Measurements from ENCODE around the gene TPD52L1.
"Not testable (repeated sequence)": the region's sequence is repeated elsewhere in the genome, so short reads cannot be mapped to it uniquely, and the experiment has no call there.

Gene TPD52L1

GRCh38 chr6:125273965-125274364 is 120.4 kb downstream of the TPD52L1 start:
- DNase-seq (ENCODE audit: low read depth) = no peak

DNA sequence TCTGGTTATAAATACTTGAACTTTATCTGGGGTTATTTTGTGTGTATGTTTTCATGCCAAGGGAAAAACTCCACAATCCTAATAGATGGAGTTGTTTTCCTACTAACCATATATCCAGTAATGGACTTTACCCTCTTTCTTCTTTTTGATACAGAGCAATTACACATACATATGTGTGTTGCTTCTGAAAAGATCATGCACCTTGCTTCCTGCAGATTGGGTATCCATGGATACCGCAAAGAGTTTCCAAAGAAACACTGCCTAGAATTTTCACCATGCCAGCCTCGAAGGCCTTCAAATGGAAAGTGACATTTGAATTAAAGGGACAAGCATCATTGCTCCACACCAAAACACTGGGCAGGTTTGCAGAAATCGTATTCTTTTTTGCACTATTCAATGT is 121.4 kb downstream of the TPD52L1 start:
- DNase-seq (ENCODE audit: low read depth) = no peak

DNA sequence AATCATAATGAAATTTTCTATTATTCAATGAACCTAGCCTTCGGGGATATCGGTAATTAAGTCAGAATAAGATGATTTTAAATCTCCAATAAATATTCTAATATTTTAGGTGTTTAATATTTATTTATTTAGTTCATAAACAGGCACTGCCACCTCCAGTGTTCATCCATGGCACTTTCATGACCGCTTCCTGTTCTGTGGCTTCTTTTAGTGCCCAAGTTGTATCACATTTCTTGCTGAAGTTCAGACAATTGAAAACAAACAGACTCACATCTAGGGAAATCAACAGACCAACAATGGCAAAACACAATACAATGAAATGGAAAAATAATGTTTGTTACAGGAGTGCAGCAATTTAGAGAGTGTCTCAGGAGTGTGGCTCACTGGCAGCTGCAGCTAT is 122.2 kb downstream of the TPD52L1 start:
- no peak for DNase-seq (ENCODE audit: low read depth)

DNA sequence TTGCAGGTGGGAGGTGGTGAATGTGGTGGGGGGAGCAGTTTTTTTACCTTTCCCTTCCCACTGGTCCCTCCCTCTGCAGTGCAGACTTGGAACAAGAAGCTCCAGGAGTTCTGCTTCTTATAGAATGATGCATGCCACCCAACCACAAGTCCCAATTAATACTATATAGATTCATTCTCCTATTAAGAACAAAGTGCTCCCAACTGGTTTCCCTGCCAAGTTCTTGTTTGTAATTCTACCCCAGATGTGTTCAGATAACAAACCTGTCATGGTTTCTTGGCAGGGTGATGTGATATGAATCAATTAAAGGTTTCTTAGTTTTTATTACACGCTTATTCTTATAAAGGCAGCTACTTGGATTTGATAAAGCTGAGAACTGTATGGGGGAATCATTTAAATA is 124.3 kb downstream of the TPD52L1 start:
- no peak for DNase-seq (ENCODE audit: low read depth)

DNA sequence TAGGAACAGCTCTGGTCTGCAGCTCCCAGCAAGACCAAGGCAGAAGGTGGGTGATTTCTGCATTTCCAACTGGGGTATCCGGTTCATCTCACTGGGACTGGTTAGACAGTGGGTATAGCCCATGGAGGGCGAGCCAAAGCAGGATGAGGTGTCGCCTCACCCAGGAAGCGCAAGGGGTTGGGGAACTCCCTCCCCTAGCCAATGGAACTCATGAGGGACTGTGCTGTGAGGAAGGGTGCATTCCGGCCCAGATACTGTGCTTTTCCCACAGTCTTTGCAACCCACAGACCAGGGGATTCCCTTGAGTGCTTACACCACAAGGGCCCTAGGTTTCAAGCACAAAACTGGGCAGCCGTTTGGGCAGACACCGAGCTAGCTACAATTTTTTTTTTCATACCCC is 126.4 kb downstream of the TPD52L1 start:
- DNase-seq (ENCODE audit: low read depth) = no peak

- not testable (repeated sequence) for DNase-seq (ENCODE audit: low read depth)
Measured at GRCh38 chr6:125280370-125281035, 126.9 kb downstream of the TPD52L1 start.

GRCh38 chr6:125282470-125282869 is 128.9 kb downstream of the TPD52L1 start:
- not testable (repeated sequence) for DNase-seq (ENCODE audit: low read depth)

GRCh38 chr6:125285353-125285752 is 131.8 kb downstream of the TPD52L1 start:
- no peak for DNase-seq (ENCODE audit: low read depth)

DNA sequence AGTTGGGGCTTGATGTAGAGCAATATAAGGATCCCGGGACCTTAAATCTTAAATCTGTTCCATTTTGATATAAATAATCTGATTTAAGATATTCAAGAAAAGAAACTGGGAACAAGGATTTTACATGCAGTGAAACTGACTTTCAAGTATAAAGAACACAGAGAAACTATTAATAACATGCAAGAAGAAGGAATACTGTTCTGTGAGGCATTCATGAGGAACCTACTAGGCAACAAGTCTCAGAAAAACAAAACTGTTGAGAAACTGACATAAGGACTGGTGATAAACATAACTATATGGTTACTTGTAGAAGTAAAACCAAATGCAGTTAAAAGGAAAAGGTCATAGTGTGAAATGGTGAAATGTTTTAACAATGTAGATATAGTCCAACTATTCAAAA is 132.4 kb downstream of the TPD52L1 start:
- no peak for DNase-seq (ENCODE audit: low read depth)

DNA sequence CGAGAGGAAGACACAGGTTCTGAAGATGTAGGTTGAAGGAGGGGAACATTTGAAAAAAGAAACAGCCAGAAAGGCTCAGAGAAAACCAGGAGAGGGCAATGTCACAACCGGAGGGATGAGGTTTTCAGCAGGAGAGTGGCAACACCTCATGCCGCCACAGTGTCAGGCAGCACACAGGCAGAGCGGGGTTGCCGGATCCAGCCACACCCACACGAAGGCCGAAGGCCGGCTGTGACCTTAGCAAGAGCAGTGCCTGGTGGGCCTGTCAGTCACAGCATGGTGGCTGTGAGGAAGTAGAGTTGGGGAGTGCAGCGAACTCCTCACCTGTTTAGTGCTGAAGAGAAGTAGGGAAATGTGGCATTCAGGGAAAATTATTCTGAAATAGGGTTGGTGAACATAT is 134.1 kb downstream of the TPD52L1 start:
- no peak for DNase-seq (ENCODE audit: low read depth)

DNA sequence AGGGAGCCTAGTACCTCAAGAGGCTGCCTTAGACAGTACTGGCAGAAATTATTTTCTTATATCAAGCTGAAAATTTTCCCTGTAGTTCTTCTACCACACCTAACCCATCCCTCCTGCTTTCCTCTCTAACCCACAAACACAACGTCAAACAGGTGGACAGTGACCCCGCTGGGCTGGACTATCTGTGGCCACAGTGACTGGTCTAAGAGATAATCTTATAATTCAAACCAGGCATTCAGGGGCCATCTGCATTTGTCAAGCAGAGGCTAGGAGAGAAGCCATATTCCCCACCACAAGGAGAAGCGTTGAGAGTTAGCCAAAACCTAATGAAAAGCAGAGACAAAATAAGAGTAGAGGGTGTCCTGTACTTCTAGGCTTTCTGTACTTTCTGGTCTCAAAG is 140.0 kb downstream of the TPD52L1 start:
- no peak for DNase-seq (ENCODE audit: low read depth)

DNA sequence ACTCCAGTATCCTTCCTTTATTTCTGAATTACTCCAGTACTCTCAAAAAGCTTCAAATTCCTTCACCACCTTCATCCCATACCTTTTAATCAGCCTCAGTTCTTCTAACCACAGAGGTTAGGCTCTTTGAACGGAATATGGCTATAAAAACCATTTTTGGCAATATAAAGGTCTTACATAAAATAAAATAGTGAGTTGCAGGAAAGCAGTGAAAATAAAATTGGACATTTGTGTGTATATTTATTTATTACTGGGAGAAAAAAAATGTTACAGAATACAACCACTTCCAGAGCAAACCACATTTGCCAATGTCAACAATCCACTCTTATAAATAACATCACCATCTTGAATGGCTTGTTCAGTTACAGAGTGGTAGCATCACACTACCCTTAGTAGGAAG is 140.5 kb downstream of the TPD52L1 start:
- no peak for DNase-seq (ENCODE audit: low read depth)

DNA sequence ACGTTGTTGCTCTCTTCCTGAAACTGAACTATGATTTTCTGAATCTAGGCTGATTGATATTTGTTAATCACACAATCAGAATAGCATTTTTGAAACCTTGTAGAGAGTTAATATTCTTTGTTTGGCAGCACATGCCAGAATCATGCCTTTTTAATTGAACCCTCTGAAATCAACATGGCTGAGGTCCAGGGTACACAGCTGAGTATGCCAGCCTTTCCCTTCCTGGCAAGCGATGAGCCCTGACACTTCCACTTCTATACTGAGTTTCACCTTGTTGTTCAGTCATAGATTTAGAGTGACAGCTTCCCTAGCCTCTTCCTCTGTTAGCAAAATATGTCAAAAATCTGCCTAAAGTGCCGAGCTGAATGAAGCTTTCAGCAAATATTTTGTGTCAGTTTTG is 141.4 kb downstream of the TPD52L1 start:
- DNase-seq (ENCODE audit: low read depth) = no peak

DNA sequence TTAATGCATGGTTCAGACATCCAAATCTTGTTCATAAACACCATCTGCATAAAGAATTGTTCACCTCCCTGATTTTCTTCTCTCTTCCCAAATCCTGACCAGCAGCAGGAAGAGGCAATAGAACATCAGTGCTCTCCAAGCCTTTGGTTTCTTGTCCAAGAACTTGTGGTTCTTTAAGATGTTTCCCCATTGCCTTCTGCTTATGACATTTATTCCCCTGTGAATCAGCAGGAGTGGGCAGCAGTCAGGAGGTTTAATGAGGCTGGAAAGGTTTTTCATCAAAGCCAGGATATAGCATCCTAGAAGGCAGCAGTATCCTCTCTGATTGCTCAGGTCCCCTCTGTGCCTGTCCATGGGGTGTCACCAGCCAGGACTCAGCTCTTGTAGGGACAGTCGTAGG is 142.9 kb downstream of the TPD52L1 start:
- no peak for DNase-seq (ENCODE audit: low read depth)

DNA sequence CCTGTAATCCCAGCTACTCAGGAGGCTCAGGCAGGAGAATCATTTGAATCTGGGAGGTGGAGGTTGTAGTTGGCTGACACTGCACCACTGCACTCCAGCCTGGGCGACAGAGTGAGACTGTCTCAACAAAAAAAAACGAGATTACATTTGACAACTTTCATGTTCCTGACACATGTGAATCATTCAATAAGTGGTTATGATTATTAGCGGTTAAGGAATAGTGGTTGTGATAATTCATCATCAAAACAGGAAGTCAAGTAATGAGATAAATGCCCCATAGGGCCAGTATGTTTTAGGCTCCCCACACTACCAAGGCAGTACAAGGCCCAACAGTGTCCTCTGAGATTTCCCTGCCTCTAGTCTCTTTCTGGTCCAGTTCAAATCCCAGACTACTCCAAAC is 145.7 kb downstream of the TPD52L1 start:
- no peak for DNase-seq (ENCODE audit: low read depth)

GRCh38 chr6:125300992-125301434 is 147.4 kb downstream of the TPD52L1 start:
- DNase-seq (ENCODE audit: low read depth) = peak; percentile 26

DNA sequence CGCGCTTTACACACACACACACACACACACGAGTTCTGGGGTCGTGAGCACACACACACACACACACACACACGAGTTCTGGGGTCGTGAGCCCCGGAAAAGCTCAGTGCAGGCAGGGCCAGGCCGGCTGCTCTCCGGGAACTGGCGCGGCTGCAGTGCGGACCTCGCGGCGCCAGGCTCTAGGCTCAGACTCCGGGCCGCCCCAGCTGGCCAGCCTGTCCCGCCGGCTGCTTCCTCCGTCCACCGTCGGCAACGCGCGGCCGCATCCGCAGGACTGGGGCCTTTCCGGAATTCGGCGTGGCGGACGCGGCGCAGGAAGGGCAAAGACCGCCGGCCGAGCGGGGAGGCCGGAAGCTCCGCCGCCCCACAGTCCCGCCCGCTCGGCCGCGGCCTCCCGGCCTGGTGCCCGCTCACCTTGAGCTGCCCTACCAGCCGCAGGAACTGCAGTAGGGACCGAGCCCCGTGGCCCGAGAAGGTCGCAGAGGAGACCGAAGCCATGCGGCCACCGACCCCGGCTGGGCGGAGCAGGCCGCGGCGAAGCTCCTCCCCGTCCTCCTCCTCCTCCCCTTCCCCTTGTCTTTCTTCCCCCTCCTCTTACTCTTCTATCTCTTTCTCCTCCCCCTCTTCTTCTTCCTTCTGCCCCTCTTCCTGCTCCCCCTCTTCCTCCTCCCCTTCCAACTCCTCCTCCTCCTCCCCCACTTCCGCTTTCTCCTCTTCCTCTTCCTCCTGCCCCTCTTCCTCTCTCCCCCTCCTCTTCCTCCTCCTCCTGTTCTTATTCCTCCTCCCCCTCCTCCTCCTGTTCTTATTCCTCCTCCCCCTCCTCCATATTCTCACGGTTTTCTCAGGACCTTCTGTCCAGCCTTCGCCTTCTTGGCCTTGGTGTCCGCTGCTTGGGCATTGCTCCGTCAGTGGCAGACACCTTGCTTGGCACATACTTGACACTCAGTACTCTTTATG is 148.1 kb downstream of the TPD52L1 start, which contains the start of gene HDDC2:
HDDC2 (minus strand) TSS at position 533 of the 957 bp plus-strand sequence; CDS start at position 498, 35 bp downstream.
- DNase-seq (ENCODE audit: low read depth) = peak; percentile 24

DNA sequence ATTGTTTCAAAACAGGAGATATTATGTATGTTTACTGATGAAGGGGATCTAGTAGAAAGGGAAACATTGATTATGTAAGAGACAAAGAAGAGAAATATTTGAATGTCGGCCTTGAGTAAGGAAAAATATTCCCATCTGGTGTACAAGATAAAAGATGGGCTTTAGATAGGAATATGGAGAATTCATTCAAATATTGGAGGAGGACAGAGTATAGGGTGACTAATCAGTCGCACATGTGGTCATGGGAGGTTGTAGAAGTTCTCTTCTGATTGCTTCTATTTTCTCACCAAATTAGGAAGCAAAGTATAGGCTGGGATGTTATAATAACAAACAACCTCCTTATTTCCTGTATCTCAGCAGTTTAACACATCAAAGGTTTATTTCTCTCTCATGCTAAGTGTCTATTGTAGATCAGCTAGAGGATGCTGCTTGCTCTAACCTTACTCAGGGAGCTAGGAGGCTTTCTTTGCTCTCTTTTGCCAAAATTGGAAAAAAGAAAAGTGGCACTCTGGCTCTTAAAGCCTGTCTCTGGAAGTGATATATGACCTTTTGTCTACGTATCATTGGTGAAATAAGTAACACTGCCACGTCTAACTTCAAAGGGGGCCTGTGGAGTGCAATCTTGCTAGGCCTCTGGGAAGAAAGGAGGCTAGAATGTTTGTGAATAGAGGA is 149.4 kb downstream of the TPD52L1 start:
- no peak for DNase-seq (ENCODE audit: low read depth)

- no peak for DNase-seq (ENCODE audit: low read depth)
Measured at GRCh38 chr6:125303512-125303854, 149.9 kb downstream of the TPD52L1 start.

DNA sequence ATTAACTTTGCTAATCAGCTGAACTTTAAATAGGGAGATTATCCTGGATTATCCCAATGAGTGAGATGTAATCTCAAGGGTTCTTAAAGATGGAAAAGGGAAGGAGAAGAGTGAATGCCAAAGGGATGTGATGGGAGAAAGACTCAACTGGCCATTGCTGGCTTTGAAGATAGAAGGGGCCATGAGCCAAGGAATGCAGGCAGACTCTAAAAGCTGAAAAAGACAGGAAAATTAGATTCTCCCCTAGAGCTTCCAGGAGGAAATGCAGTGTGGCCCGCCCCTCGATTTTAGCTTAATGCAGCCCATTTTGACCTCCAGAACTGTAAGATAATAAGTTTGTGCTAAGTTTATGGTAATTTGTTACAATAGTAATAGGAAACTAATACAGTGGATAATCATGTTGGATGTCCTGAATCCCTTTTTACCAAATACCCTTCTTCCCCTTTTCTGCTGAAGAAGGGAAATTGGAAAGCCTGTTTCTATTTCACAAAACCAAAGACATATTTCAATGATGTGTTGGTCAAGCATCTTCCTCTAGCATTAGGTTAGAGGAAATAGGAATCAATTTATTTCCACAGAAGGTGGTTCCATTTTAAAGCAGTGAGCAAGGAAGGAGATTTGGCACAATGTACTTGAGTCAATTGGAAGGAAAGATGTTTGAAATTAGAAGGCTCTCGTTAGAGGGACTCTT is 151.5 kb downstream of the TPD52L1 start:
- DNase-seq (ENCODE audit: low read depth) = no peak

GRCh38 chr6:125306756-125307149 is 153.2 kb downstream of the TPD52L1 start:
- no peak for DNase-seq (ENCODE audit: low read depth)

Data from fibroblast of the conjunctiva (primary cell).